Measurements from ENCODE around the gene MVD. TPM values are rescaled to one million over a fixed set of nuclear protein-coding genes. Genes with fewer than 3 reads are reported as not detected.

MVD gene
- total RNA-seq, 1 experiment from 2014 or later: 141 TPM

DNA sequence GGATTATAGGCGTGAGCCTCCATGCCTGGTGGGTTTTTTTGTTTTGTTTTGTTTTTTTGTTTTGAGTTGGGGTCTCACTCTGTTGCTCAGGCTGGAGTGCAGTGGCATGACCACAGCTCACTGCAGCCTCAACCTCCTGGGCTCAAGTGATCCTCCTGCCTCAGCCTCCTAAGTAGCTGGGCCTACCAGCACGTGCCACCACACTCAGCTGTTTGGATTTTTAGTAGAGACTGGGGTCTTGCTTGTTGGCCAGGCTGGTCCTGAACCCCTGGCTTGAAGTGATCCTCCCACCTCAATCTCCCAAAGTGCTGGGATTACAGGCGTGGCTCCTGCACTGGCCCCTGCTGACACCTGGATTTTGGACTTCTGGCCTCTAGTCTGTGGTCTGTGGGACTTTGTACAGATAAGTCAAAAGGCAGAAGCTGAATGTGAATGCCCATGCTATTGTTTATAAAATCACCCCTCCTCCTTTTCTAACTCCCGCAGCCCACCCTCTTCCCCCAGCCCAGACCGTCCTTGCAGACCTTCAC lies 17.7 kb upstream of the MVD start:
- no peaks in the 10 kb centered on the region for H3K9me3 ChIP-seq
- H3K4me3 ChIP-seq (ENCODE audit: low read depth, low read length): no peak overlapping the region
- POLR2A ChIA-PET: interaction anchor here (0.6 kb wide), 1 partner anchor 41 kb away, joined by 3 read pairs; no protein-coding TSS in a partner anchor
- H3K9me3 Mint-ChIP-seq (ENCODE audit: unreplicated experiment): no peaks in the 10 kb centered on the region
- H3K4me1 ChIP-seq: 0 out of 2 replicates have a peak, but pooled peaks cover 4% of the 10 kb centered on the region
- BruUV-seq (replicated peaks): no TSS peak
- H3K27me3 Mint-ChIP-seq (ENCODE audit: insufficient read depth, unreplicated experiment): no peaks in the 10 kb centered on the region
- H3K4me1 Mint-ChIP-seq (ENCODE audit: low read depth, unreplicated experiment): no peaks in the 10 kb centered on the region
- H3K27ac Mint-ChIP-seq (ENCODE audit: unreplicated experiment): no peak overlapping the region
- no peak overlapping the region for H3K4me3 Mint-ChIP-seq (ENCODE audit: unreplicated experiment)
- H3K36me3 Mint-ChIP-seq (ENCODE audit: insufficient read depth, unreplicated experiment): peaks cover 8% of the 10 kb centered on the region
- no peaks in the 10 kb centered on the region for H3K27me3 ChIP-seq (replicated peaks; ENCODE audit: control insufficient read depth, insufficient read depth, low read length)
- CTCF ChIA-PET: interaction anchor here (0.7 kb wide), 2 partner anchors 182 to 976 kb away, joined by 4 to 6 read pairs; no protein-coding TSS in a partner anchor
- H3K36me3 ChIP-seq (ENCODE audit: control insufficient read depth, insufficient read depth, low read length): no peaks in the 10 kb centered on the region
- TF ChIP-seq CTCF (IDR thresholded peaks at IDR 0.05; ENCODE audit: insufficient read depth in 1 of 2, low read depth in 1 of 2, low read length in 1 of 2, severe bottlenecking in 1 of 2, unreplicated experiment in 1 of 2): no peak
- intact Hi-C loops (cut with micrococcal nuclease; ENCODE audit: unreplicated experiment): no loop called here
- no peak for DNase-seq

DNA sequence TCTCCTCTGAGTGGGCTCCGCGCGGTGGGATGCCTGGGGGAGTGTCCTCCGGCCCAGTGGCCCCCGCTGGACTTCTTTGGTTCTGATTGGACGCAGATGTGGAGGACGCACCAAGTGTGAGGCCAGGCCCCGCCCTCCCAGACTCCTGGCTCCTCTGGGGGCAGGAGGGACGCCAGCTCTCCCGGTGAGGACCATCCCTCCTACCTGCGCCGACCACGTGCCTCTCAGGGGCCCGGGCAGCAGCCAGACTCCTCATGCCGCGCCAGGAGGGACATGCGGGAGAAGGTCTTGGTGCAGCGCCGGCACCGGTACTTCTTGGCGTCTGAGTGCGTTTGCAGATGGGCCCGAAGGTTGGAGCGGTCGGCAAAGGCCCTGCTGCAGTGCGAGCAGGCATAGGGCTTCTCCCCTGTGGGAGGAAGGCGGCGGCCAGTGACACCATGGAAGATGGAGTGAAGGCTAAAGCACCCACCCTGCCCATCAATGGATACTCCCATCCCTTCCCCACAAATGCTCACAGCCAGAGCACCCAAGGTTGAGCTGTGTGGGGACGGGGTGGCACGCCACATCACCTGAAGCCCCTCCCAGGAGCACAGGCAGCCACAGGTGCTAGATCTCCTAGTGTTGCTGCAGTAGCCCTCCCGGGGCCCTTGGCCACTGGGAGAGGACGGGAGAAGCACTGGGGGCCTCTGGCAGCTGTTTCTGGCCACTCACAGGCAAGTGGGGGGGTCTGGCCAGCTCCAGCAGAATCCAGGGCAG lies 15.5 kb upstream of the MVD start:
- no TSS peak for BruUV-seq (replicated peaks)
- H3K4me3 Mint-ChIP-seq (ENCODE audit: unreplicated experiment): no peak overlapping the region
- no peak for TF ChIP-seq CTCF (IDR thresholded peaks at IDR 0.05; ENCODE audit: insufficient read depth in 1 of 2, low read depth in 1 of 2, low read length in 1 of 2, severe bottlenecking in 1 of 2, unreplicated experiment in 1 of 2)
- ChIA-PET CTCF (no interaction called here), POLR2A (no interaction called here)
- H3K36me3 ChIP-seq (ENCODE audit: control insufficient read depth, insufficient read depth, low read length): no peaks in the 10 kb centered on the region
- DNase-seq: no peak
- H3K4me1 Mint-ChIP-seq (ENCODE audit: low read depth, unreplicated experiment): no peaks in the 10 kb centered on the region
- H3K9me3 Mint-ChIP-seq (ENCODE audit: unreplicated experiment): no peaks in the 10 kb centered on the region
- H3K36me3 Mint-ChIP-seq (ENCODE audit: insufficient read depth, unreplicated experiment): peaks cover 8% of the 10 kb centered on the region
- no peak overlapping the region for H3K4me3 ChIP-seq (ENCODE audit: low read depth, low read length)
- H3K9me3 ChIP-seq: no peaks in the 10 kb centered on the region
- no peak overlapping the region for H3K27ac Mint-ChIP-seq (ENCODE audit: unreplicated experiment)
- intact Hi-C loops (cut with micrococcal nuclease; ENCODE audit: unreplicated experiment): no loop called here
- H3K27me3 Mint-ChIP-seq (ENCODE audit: insufficient read depth, unreplicated experiment): no peaks in the 10 kb centered on the region
- no peaks in the 10 kb centered on the region for H3K4me1 ChIP-seq
- H3K27me3 ChIP-seq (replicated peaks; ENCODE audit: control insufficient read depth, insufficient read depth, low read length): no peaks in the 10 kb centered on the region

DNA sequence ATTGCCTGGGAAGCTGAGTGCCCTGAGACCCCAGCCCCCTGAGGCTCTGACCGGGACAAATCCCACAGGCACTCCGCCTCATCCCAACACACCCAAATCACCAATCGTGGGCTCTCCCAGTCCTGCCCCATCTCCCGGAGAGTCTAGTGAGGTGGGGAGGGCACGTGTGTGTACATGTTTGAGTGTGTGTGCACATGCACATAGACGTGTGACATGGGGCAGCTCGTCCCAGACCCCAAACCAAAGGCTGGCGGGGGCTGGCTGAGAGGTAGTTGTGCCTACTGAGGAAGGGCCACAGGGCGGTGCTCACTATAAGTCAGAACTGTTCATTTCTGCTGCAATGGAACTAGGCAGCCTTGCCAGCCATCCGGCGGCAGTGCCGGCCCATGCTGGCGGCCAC lies 14.8 kb upstream of the MVD start:
- intact Hi-C loops (cut with micrococcal nuclease; ENCODE audit: unreplicated experiment): no loop called here
- no peak overlapping the region for H3K4me3 ChIP-seq (ENCODE audit: low read depth, low read length)
- ChIA-PET CTCF (no interaction called here), POLR2A (no interaction called here)
- Mint-ChIP-seq H3K27me3 (ENCODE audit: insufficient read depth, unreplicated experiment) (no peaks in the 10 kb centered on the region), H3K36me3 (ENCODE audit: insufficient read depth, unreplicated experiment) (peaks cover 8% of the 10 kb centered on the region), H3K9me3 (ENCODE audit: unreplicated experiment) (no peaks in the 10 kb centered on the region), H3K4me3 (ENCODE audit: unreplicated experiment) (no peak overlapping the region), H3K4me1 (ENCODE audit: low read depth, unreplicated experiment) (no peaks in the 10 kb centered on the region), H3K27ac (ENCODE audit: unreplicated experiment) (no peak overlapping the region)
- no peaks in the 10 kb centered on the region for H3K4me1 ChIP-seq
- no peaks in the 10 kb centered on the region for H3K36me3 ChIP-seq (ENCODE audit: control insufficient read depth, insufficient read depth, low read length)
- BruUV-seq (replicated peaks): no TSS peak
- no peak for TF ChIP-seq CTCF (IDR thresholded peaks at IDR 0.05; ENCODE audit: insufficient read depth in 1 of 2, low read depth in 1 of 2, low read length in 1 of 2, severe bottlenecking in 1 of 2, unreplicated experiment in 1 of 2)
- H3K9me3 ChIP-seq: no peaks in the 10 kb centered on the region
- H3K27me3 ChIP-seq (replicated peaks; ENCODE audit: control insufficient read depth, insufficient read depth, low read length): no peaks in the 10 kb centered on the region
- DNase-seq: no peak

All from Caco-2 (cell line).